ENCODE results near the gene SLC25A4.
A peak's percentile ranks its signal among the peaks of the same experiment; 100 is the strongest.

Gene SLC25A4

DNA sequence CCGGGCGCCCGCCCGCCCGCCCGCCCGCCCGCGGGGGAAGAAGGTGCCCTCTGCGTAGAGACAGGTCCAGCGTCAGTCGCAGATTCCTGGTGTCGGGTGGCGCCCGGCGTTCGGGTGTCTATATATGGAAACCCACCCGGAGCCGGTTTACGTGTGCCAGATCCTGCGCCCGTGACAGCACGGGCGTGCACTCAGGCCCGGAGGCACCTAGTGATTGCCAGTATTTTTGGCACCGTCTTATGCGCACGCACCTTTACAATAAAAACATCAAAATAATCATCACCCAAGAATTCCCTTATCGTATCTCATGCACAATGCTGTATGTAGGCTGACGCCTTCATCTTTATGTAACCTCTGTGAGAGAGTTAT is 519 bp downstream of the SLC25A4 start:
- no peak overlapping the region for H3K4ac ChIP-seq (ENCODE audit: low read depth, low read length)
- H3K18ac ChIP-seq (ENCODE audit: low read length) = peak overlapping the region; percentile 12
- no peak for DNase-seq
- peak overlapping the region; percentile 73 for H3K56ac ChIP-seq (ENCODE audit: low read length)
- H3K4me1 ChIP-seq (ENCODE audit: control insufficient read depth, low read depth, low read length) = no peaks in the 10 kb centered on the region
- H3K27ac ChIP-seq (ENCODE audit: low read depth, low read length) = no peak overlapping the region
- H2BK120ac ChIP-seq (ENCODE audit: low read depth, low read length) = no peak overlapping the region
- H3K4me3 ChIP-seq (ENCODE audit: low read length) = peak overlapping the region; percentile 83
- no peak overlapping the region for H2BK15ac ChIP-seq (replicated peaks; ENCODE audit: low read depth)
- no peak overlapping the region for H2AK5ac ChIP-seq (ENCODE audit: low read length)
- no peaks in the 10 kb centered on the region for H3K79me2 ChIP-seq (ENCODE audit: control insufficient read depth, insufficient read depth, low read length)
- no peaks in the 10 kb centered on the region for H3K36me3 ChIP-seq (ENCODE audit: control insufficient read depth, insufficient read depth, low read length)
- H3K23ac ChIP-seq (ENCODE audit: low read length) = no peak overlapping the region
- H3K79me1 ChIP-seq (ENCODE audit: low read length) = peaks cover 5% of the 10 kb centered on the region
- H4K5ac ChIP-seq (ENCODE audit: low read length) = no peak overlapping the region
- H2BK5ac ChIP-seq (ENCODE audit: low read length) = no peak overlapping the region
- H3K27me3 ChIP-seq (ENCODE audit: insufficient read depth, low read length, poor library complexity) = no peaks in the 10 kb centered on the region
- no peak overlapping the region for H4K8ac ChIP-seq (ENCODE audit: low read depth, low read length)
- WGBS (ENCODE audit: extremely low coverage, insufficient coverage, low lambda C conversion rate) = no CpG with 5 or more reads among the region's 30 CpGs
- H3K4me2 ChIP-seq (ENCODE audit: low read length) = peak overlapping the region; percentile 78
- H3K9ac ChIP-seq (ENCODE audit: low read length) = peak overlapping the region; percentile 69

DNA sequence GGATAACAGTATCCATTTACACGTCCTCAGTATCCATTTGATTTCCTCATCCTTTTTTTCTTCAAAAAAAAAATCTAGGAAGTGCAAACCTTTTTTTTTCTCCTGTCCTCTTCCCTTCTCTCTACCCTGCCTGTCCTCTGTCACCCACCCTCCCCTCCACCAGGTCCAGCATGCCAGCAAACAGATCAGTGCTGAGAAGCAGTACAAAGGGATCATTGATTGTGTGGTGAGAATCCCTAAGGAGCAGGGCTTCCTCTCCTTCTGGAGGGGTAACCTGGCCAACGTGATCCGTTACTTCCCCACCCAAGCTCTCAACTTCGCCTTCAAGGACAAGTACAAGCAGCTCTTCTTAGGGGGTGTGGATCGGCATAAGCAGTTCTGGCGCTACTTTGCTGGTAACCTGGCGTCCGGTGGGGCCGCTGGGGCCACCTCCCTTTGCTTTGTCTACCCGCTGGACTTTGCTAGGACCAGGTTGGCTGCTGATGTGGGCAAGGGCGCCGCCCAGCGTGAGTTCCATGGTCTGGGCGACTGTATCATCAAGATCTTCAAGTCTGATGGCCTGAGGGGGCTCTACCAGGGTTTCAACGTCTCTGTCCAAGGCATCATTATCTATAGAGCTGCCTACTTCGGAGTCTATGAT is 1.7 kb downstream of the SLC25A4 start:
- no CpG with 5 or more reads among the region's 16 CpGs for WGBS (ENCODE audit: extremely low coverage, insufficient coverage, low lambda C conversion rate)
- no peak overlapping the region for H3K4me2 ChIP-seq (ENCODE audit: low read length)
- H3K23ac ChIP-seq (ENCODE audit: low read length) = no peak overlapping the region
- H3K79me2 ChIP-seq (ENCODE audit: control insufficient read depth, insufficient read depth, low read length) = no peaks in the 10 kb centered on the region
- H3K36me3 ChIP-seq (ENCODE audit: control insufficient read depth, insufficient read depth, low read length) = no peaks in the 10 kb centered on the region
- H4K8ac ChIP-seq (ENCODE audit: low read depth, low read length) = no peak overlapping the region
- no peak overlapping the region for H2BK120ac ChIP-seq (ENCODE audit: low read depth, low read length)
- H3K4me1 ChIP-seq (ENCODE audit: control insufficient read depth, low read depth, low read length) = no peaks in the 10 kb centered on the region
- no peak overlapping the region for H3K4ac ChIP-seq (ENCODE audit: low read depth, low read length)
- no peak overlapping the region for H2BK15ac ChIP-seq (replicated peaks; ENCODE audit: low read depth)
- H3K27me3 ChIP-seq (ENCODE audit: insufficient read depth, low read length, poor library complexity) = no peaks in the 10 kb centered on the region
- H3K18ac ChIP-seq (ENCODE audit: low read length) = no peak overlapping the region
- H2AK5ac ChIP-seq (ENCODE audit: low read length) = no peak overlapping the region
- H4K5ac ChIP-seq (ENCODE audit: low read length) = no peak overlapping the region
- H3K56ac ChIP-seq (ENCODE audit: low read length) = no peak overlapping the region
- no peak overlapping the region for H3K27ac ChIP-seq (ENCODE audit: low read depth, low read length)
- DNase-seq = no peak
- no peak overlapping the region for H3K9ac ChIP-seq (ENCODE audit: low read length)
- H2BK5ac ChIP-seq (ENCODE audit: low read length) = no peak overlapping the region
- H3K4me3 ChIP-seq (ENCODE audit: low read length) = no peak overlapping the region
- H3K79me1 ChIP-seq (ENCODE audit: low read length) = peaks cover 5% of the 10 kb centered on the region

- Histone ChIP-seq H3K4me1 (ENCODE audit: control insufficient read depth, low read depth, low read length) (no peaks in the 10 kb centered on the region), H3K4me2 (ENCODE audit: low read length) (no peak overlapping the region), H2BK5ac (ENCODE audit: low read length) (no peak overlapping the region), H2AK5ac (ENCODE audit: low read length) (no peak overlapping the region), H3K27ac (ENCODE audit: low read depth, low read length) (no peak overlapping the region), H2BK120ac (ENCODE audit: low read depth, low read length) (no peak overlapping the region), H3K4ac (ENCODE audit: low read depth, low read length) (no peak overlapping the region), H3K27me3 (ENCODE audit: insufficient read depth, low read length, poor library complexity) (no peaks in the 10 kb centered on the region), H2BK15ac (replicated peaks; ENCODE audit: low read depth) (no peak overlapping the region), H3K56ac (ENCODE audit: low read length) (no peak overlapping the region), H3K9ac (ENCODE audit: low read length) (no peak overlapping the region), H3K36me3 (ENCODE audit: control insufficient read depth, insufficient read depth, low read length) (no peaks in the 10 kb centered on the region), H3K79me2 (ENCODE audit: control insufficient read depth, insufficient read depth, low read length) (no peaks in the 10 kb centered on the region), H4K5ac (ENCODE audit: low read length) (no peak overlapping the region), H3K79me1 (ENCODE audit: low read length) (peaks cover 5% of the 10 kb centered on the region), H3K4me3 (ENCODE audit: low read length) (no peak overlapping the region), H3K18ac (ENCODE audit: low read length) (no peak overlapping the region), H3K23ac (ENCODE audit: low read length) (no peak overlapping the region), H4K8ac (ENCODE audit: low read depth, low read length) (no peak overlapping the region)
- no peak for DNase-seq
- WGBS (ENCODE audit: extremely low coverage, insufficient coverage, low lambda C conversion rate) = no CpG with 5 or more reads among the region's 13 CpGs
These were observed 2.5 kb downstream of the SLC25A4 start for GRCh38 chr4:185145572-185145971.

DNA sequence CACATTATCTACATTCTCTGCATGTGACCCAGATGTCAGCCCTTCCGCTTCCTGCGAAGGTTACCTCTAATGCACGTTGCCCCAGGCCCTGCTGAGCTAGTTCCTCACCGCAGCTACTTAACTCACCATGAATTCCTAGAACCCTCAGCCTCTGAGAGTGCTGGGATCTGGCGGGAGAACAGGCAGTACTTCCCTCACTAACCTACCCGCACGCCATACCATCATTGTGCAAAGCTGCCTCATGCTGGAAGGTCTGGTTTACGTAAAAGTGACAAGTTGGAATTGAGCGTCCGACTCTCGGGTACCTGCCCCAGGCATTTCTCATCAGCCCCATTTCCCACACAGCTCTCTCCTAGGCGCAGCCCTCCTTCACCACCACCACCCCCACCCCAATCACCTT is 6.3 kb downstream of the SLC25A4 start:
- no CpG with 5 or more reads among the region's 12 CpGs for WGBS (ENCODE audit: extremely low coverage, insufficient coverage, low lambda C conversion rate)
- Histone ChIP-seq H3K4me3 (ENCODE audit: low read length) (no peak overlapping the region), H2BK5ac (ENCODE audit: low read length) (no peak overlapping the region), H3K27ac (ENCODE audit: low read depth, low read length) (no peak overlapping the region), H4K8ac (ENCODE audit: low read depth, low read length) (no peak overlapping the region), H3K9ac (ENCODE audit: low read length) (no peak overlapping the region), H3K79me1 (ENCODE audit: low read length) (peaks cover 5% of the 10 kb centered on the region), H3K23ac (ENCODE audit: low read length) (no peak overlapping the region), H2AK5ac (ENCODE audit: low read length) (no peak overlapping the region), H3K4ac (ENCODE audit: low read depth, low read length) (no peak overlapping the region), H2BK120ac (ENCODE audit: low read depth, low read length) (no peak overlapping the region), H3K27me3 (ENCODE audit: insufficient read depth, low read length, poor library complexity) (no peaks in the 10 kb centered on the region), H3K4me2 (ENCODE audit: low read length) (no peak overlapping the region), H3K4me1 (ENCODE audit: control insufficient read depth, low read depth, low read length) (no peaks in the 10 kb centered on the region), H3K79me2 (ENCODE audit: control insufficient read depth, insufficient read depth, low read length) (no peaks in the 10 kb centered on the region), H3K36me3 (ENCODE audit: control insufficient read depth, insufficient read depth, low read length) (no peaks in the 10 kb centered on the region), H4K5ac (ENCODE audit: low read length) (no peak overlapping the region), H3K56ac (ENCODE audit: low read length) (no peak overlapping the region), H2BK15ac (replicated peaks; ENCODE audit: low read depth) (no peak overlapping the region), H3K18ac (ENCODE audit: low read length) (no peak overlapping the region)
- no peak for DNase-seq

DNA sequence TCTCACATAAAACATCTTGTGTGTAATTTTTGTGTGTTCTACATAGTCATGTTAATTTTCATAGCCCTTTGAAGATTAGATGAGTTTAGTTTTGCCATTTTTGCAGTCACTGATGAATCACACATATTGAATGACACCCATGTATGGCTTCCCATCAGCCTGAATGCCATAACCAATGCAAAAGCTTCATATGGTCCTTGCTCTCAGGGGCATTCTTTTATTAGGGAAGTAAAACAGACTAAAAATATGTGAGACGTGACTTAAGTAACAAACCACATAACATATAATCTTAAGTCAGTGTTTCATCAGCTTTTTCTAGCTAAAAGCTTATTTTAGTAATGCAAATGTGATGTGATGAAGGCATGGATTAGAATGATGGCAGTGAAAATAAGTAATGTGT is 8.2 kb downstream of the SLC25A4 start:
- no peak overlapping the region for H2BK5ac ChIP-seq (ENCODE audit: low read length)
- no peak overlapping the region for H3K4me2 ChIP-seq (ENCODE audit: low read length)
- no peak overlapping the region for H3K9ac ChIP-seq (ENCODE audit: low read length)
- no peak overlapping the region for H2BK15ac ChIP-seq (replicated peaks; ENCODE audit: low read depth)
- H3K36me3 ChIP-seq (ENCODE audit: control insufficient read depth, insufficient read depth, low read length) = no peaks in the 10 kb centered on the region
- no peak overlapping the region for H3K56ac ChIP-seq (ENCODE audit: low read length)
- H2AK5ac ChIP-seq (ENCODE audit: low read length) = no peak overlapping the region
- no peak overlapping the region for H4K5ac ChIP-seq (ENCODE audit: low read length)
- WGBS (ENCODE audit: extremely low coverage, insufficient coverage, low lambda C conversion rate) = no CpG with 5 or more reads among the region's 1 CpG
- DNase-seq = no peak
- no peak overlapping the region for H3K27ac ChIP-seq (ENCODE audit: low read depth, low read length)
- no peak overlapping the region for H3K23ac ChIP-seq (ENCODE audit: low read length)
- no peak overlapping the region for H3K18ac ChIP-seq (ENCODE audit: low read length)
- H4K8ac ChIP-seq (ENCODE audit: low read depth, low read length) = no peak overlapping the region
- no peak overlapping the region for H3K4ac ChIP-seq (ENCODE audit: low read depth, low read length)
- no peaks in the 10 kb centered on the region for H3K79me2 ChIP-seq (ENCODE audit: control insufficient read depth, insufficient read depth, low read length)
- H3K79me1 ChIP-seq (ENCODE audit: low read length) = no peaks in the 10 kb centered on the region
- no peaks in the 10 kb centered on the region for H3K27me3 ChIP-seq (ENCODE audit: insufficient read depth, low read length, poor library complexity)
- no peak overlapping the region for H3K4me3 ChIP-seq (ENCODE audit: low read length)
- H3K4me1 ChIP-seq (ENCODE audit: control insufficient read depth, low read depth, low read length) = no peaks in the 10 kb centered on the region
- no peak overlapping the region for H2BK120ac ChIP-seq (ENCODE audit: low read depth, low read length)

DNA sequence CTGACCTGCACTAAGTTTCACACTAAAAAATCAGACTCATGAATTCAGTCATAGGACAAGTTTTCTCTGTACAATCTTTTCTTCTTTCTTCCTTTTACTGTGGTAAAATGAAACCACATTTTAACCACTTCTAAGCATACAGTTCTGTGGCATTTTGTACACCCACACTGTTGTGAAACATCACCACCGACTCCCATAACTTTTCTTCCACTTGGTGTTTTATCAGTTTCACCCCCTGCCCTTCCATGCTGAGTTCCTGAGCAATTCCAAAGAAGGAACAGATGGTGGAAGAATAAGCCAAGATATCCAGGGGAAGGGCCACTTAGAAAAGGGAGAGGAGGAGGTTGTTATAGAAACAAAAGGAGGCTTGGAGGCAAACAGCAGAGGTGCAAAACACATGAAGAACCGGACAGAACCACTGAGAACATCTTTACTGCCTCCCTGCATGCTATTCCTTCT is 22.6 kb downstream of the SLC25A4 start:
- Histone ChIP-seq H3K79me2 (ENCODE audit: control insufficient read depth, insufficient read depth, low read length) (no peaks in the 10 kb centered on the region), H3K4me2 (ENCODE audit: low read length) (no peak overlapping the region), H2BK120ac (ENCODE audit: low read depth, low read length) (no peak overlapping the region), H2BK5ac (ENCODE audit: low read length) (no peak overlapping the region), H2BK15ac (replicated peaks; ENCODE audit: low read depth) (no peak overlapping the region), H3K18ac (ENCODE audit: low read length) (no peak overlapping the region), H3K79me1 (ENCODE audit: low read length) (no peaks in the 10 kb centered on the region), H3K4ac (ENCODE audit: low read depth, low read length) (no peak overlapping the region), H3K9ac (ENCODE audit: low read length) (no peak overlapping the region), H4K8ac (ENCODE audit: low read depth, low read length) (no peak overlapping the region), H3K56ac (ENCODE audit: low read length) (no peak overlapping the region), H3K36me3 (ENCODE audit: control insufficient read depth, insufficient read depth, low read length) (no peaks in the 10 kb centered on the region), H2AK5ac (ENCODE audit: low read length) (no peak overlapping the region), H3K4me1 (ENCODE audit: control insufficient read depth, low read depth, low read length) (no peaks in the 10 kb centered on the region), H3K23ac (ENCODE audit: low read length) (no peak overlapping the region), H3K27me3 (ENCODE audit: insufficient read depth, low read length, poor library complexity) (no peaks in the 10 kb centered on the region), H3K4me3 (ENCODE audit: low read length) (no peak overlapping the region), H3K27ac (ENCODE audit: low read depth, low read length) (no peak overlapping the region), H4K5ac (ENCODE audit: low read length) (no peak overlapping the region)
- no CpG with 5 or more reads among the region's 2 CpGs for WGBS (ENCODE audit: extremely low coverage, insufficient coverage, low lambda C conversion rate)
- no peak for DNase-seq
